Left ventricle myocardium superior (tissue), 1 donor: ENCODE results near the gene VAX1. TPM values are rescaled to one million over a fixed set of nuclear protein-coding genes. Genes with fewer than 3 reads are reported as not detected.
A peak's percentile ranks its signal among the peaks of the same experiment; 100 is the strongest.
"Not testable (repeated sequence)": the region's sequence is repeated elsewhere in the genome, so short reads cannot be mapped to it uniquely, and the experiment has no call there.

Source experiments
- ATAC-seq: fragments of 200-7000 bp; cut with Tn5 transposase; one replicate; pipeline ENCODE4 v1.9.1; 2020; ENCODE audit warnings: mild to moderate bottlenecking, moderate library complexity
- DNase-seq: peaks from one replicate; pipeline ENCODE4 v3.0.0-alpha.2; 2020
- intact Hi-C: fragments of 100-400 bp; cut with micrococcal nuclease; formaldehyde crosslinking; loops from one replicate; pipeline ENCODE4 v1.11.0; 2022
- long read RNA-seq: library from polyadenylated mRNA; unstranded; transcript quantifications from one replicate; pipeline ENCODE4 v2.0.0, GENCODE V29; 2021
- total RNA-seq: library from RNA; stranded (reverse); fragmentation: NEBNext Ultra II Directional; extraction: Animal tissue kit (Norgen Biotek cat#: 25700); gene quantifications from one replicate; pipeline ENCODE4 v1.2.1, GENCODE V29; 2021
- donor health status: DM: no; HTN: yes; CAD: no; lungs with severe emphysema.

Gene VAX1, protein sequence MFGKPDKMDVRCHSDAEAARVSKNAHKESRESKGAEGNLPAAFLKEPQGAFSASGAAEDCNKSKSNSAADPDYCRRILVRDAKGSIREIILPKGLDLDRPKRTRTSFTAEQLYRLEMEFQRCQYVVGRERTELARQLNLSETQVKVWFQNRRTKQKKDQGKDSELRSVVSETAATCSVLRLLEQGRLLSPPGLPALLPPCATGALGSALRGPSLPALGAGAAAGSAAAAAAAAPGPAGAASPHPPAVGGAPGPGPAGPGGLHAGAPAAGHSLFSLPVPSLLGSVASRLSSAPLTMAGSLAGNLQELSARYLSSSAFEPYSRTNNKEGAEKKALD
- not detected for total RNA-seq
- long read RNA-seq = 0 reads

DNA sequence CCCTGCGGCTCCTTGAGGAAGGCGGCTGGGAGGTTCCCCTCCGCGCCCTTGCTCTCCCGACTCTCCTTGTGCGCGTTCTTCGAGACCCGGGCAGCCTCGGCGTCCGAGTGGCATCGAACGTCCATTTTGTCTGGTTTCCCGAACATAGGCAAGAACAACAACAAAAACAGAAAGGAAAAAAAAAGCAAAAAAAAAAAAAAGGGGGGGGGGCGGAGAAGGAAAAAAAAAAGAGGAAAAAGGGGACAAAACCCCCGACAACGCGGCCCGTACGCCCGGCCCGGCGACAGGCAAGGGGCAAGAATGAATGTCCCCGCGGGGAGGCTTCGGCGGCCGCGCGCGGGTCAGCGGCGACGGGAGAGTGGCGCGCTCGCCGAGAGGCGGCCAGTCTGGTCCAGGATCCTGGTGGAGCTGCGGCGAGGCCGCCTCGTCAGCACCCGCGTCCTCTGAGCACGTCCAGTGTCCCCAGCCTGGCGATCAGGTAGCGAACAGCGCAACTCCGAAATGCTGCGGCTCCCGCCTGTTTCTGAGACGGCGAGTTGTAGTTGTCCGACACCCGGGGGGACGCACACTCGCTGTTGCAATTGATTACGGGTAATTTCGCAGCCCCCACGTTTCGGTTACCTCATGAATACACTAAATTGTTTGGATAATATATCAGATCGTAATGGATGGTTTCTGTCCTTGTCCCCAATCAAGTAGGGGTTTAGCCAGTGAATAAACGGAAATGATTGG is at the start of gene VAX1:
Gene VAX1, minus strand, starts transcription at position 360 of the 732 bp plus-strand sequence. Its CDS starts 214 bp downstream, at position 146.
- intact Hi-C loops = no loop called here
- ATAC-seq (no peak), DNase-seq (no peak)

DNA sequence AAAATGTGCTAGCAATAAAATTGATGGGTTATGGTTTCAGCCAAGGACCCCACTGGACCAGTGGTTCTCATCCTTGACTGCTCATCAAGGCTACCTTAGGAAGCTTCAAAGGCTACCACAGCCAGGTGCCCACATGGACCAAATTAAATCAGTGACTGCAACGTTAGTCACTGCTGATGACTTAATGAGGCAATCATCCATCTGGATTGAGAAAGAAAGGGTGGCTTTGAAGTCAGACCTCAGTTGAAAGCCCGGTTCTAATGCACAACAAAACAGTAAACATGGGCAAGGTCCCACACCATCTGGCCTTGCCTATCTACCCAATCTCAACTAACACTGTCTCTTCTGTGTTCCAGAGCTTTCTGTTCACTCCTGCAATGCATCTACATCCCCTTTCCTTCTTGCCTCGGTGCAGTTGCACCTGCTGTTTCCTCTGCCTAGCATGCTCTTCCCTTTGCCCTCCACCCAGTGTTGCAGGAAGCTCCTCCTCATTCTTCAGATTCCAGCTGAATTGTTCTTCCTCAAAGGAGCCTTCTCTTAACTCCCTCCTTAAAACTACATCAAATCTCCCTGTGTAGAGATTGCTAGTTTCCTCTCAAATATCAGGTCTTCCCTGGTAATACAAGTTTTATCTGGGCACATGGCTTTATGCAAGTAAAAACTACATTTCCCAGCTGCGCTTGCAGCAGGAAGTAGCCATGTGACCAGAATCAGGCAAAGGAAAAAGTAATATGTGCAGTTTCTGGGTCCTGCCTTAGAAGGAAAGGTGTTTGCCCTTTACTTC is 49.0 kb upstream of the VAX1 start:
- DNase-seq (no peak), ATAC-seq (no peak)
- intact Hi-C loops = no loop called here

DNA sequence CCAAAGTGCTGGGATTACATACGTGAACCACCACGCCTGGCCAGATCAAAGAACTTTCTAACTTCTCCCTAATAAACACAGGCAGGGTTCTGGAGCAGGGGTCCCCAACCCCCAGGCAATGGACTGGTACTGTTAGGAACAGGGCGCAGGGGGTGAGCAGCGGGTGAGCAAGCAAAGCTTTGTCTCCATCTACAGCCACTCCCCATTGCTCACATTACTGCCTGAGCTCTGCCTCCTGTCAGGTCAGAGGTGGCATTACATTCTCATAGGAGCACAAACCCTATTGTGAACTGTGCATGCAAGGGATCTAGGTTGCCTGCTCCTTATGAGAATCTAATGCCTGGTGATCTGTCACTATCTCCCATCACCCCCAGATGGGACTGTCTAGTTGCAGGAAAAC is 47.7 kb upstream of the VAX1 start:
- intact Hi-C loops, DNase-seq, ATAC-seq: not testable (repeated sequence)

DNA sequence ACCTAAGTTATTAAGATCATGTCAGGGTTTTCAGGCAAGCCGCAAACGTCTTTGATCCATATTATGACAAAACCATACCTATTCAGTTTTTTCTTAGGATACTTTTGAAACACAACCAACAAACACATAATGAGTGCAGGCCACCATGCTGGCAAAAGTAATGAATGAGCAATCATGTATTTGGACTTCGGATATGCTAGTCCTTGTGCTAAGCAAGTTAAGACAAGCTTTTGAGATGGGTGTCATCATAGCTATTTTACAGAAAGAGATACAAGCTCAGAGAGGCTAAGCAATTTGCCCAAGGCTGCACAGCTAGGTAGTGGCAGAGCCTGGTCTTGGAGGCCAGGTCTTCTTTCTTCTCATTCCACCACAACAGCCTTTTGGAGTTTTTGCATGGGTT is 46.8 kb upstream of the VAX1 start:
- no peak for DNase-seq
- no peak for ATAC-seq
- intact Hi-C loops = no loop called here

DNA sequence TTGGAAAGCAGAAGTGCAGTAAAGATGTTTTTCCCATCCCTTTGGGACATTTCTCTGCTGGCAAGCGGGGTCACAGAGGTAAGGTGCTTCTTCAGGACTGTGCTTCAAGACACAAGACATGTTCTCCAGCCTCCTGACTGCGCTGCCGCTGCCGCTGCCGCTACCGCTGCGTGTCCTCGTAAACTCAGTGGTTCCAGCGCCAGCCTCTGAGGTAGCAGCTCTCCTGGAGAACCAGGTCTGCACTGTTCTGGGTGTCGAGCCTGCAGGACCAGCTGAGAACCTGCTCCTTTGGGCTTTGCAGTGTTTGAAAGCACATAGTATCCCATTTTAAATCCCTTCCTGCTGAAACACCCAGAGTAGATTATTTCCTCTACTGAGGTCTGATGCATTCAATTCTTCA is 46.2 kb upstream of the VAX1 start:
- no peak for ATAC-seq
- DNase-seq = no peak
- intact Hi-C loops = no loop called here

DNA sequence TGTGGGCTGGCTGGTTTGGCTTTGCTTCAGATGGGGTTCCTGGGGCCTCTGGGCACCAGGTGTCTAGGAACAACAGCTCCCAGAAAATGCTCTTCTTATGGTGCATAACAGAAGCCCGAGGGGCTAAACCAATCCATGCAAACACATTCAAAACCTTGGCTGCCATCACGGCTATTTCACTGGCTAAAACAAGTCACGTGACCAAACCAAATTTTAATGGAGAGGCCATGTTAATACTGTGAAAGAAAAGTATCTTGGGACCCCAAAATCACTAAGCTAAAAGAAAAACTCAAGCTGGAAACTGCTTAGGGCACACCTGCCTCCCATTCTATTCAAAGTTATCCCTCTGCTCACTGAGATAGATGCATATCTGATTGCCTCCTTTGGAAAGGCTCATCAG is 40.1 kb upstream of the VAX1 start:
- no peak for DNase-seq
- intact Hi-C loops = loop anchor here (5.0 kb wide), 1 partner anchor 381 kb away; no protein-coding TSS in a partner anchor
- no peak for ATAC-seq

DNA sequence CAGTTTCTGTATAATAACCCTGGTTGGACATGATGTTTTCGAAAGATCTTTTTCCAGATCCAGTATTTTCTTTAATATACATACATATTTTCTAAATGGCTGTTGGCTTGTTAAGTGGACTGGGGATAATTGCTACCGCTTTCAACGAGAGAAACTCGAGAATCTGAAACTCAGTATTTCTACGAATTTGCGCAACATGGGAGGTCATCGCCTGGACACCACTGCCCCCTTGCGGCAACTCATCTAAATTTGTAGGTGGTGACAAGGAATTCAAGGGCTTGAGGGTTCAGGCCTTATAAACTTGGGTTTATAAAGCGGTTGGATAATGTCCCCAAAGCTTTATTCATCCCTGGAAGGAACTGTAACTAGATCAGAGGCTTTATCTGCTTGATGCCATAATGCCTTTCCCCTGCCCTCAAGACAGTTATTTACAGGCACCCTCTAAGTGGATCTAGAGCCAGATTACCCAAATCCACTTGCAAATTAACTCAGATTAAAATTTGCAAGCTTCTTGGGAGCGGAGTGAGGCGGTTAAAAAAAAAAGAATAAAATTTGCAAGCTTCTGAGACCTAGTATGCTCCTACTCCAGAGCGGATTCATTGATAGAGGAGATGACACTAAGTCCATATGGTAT is 37.9 kb upstream of the VAX1 start:
- intact Hi-C loops = loop anchor here (5.0 kb wide), 1 partner anchor 379 kb away; no protein-coding TSS in a partner anchor
- DNase-seq (peak; percentile 82), ATAC-seq (peak; percentile 81)

DNA sequence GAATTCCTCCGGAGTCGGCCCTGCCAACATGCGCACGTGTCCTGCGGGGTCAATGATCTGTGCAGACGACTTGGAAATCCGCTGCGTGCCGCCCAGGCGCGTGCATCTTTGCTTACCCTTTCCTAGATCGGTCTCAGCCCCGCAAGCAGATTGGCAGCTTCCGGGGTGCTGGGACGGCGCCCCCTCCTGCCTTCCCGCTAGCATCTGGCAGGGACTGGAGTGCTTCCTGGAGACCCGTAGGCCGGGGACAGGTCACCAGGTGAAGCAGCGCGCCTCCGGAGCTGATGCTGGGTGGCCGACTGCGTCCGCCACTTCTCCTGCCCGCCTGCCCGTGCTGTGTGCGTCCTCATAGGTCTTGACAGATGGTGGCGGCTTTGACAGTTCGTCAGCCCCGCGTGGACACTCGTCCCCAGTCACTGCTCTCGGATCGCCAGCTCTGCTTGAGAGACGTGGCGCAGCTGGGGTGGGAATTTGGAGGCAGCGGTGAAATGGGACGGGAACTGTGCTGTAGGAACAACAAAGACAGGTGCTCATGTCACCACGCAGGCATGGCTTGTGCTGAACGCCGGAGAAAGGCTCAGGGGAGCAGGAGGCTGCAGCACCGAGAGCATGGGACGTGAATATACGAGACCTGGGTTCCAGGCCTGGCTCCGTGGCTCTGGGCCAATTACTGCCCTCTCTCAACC is 37.3 kb upstream of the VAX1 start:
- peak; percentile 37 for DNase-seq
- intact Hi-C loops = loop anchor here (5.0 kb wide), 1 partner anchor 378 kb away; no protein-coding TSS in a partner anchor

DNA sequence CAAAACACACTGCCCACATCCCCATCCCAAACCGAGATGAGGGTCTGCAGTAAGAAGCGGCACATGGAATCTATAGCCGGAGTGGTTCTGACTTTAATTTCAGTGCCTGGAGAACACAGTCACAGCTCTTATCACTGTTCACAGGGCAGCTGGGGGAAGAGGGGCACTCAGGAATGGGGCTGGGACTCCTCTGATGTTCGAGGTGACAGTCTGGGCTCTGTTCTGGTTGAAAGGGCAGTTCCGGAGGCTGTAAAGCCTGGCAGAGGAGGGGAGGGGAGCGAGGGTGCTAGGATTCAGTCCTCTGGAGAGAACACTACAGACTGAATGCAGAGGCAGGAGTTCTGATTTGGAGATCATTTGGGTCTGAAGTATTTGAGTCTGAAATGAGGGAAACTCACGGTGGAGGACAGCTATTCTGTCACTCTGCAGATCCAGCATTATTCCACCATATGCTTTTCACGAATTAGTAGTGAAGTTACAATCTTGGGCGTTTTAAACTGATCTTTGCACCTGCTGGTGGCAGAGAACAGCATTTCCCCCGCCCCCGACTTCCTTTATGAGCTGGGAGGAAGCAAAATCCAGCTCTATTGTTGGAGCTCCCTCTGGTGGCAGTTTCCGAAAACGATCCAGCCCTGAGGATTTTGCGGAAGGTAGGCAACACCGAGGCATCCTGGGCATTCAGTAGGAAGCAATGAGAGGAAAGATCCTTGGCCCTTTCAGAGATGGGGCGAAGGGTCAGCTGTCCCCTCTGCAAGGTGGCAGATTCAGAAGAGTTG is 36.6 kb upstream of the VAX1 start:
- intact Hi-C loops = loop anchor here (5.0 kb wide), 1 partner anchor 377 kb away; no protein-coding TSS in a partner anchor
- peak; percentile 66 for DNase-seq
- ATAC-seq = peak; percentile 95

More for the DNA sequence above, 37.3 kb upstream of the VAX1 start:
- ATAC-seq = peak; percentile 47

DNA sequence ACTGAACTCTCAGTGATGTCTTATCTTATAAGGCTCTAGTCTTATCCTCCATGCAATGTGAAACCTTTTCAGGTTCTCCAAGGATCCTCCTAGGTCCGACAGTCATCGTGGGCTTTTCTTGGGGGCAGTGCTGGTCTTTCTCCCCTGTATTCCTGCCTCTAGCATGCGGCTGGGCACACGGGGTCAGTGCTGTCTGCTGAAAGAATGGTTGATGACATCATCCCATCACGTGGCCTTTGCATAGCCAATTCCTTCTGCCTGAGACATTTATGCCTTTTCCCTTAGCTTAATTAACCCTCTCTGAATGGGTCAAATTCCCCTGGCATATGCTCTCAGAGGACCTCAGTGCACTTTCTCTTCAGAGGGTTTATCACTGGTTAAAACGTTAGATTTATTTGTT is 32.2 kb upstream of the VAX1 start:
- ATAC-seq = no peak
- intact Hi-C loops = no loop called here
- no peak for DNase-seq

DNA sequence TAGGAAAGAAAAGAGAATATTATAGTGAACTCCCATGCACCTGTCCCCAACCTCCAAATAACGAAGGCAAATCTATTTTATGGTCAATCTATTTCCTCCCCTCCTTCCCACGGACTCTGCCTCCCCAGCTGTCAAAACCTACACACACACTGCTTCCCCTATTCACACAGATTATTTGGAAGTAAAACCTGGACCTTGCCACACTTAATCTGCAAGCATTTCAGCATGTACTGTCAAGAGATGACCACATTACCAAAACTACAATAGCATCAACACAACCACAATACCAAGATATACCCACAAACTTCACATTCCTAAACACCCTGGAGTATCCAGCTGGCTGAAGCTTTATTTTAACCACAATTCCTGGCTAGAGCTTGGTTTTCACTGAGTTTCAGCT is 31.4 kb upstream of the VAX1 start:
- no peak for ATAC-seq
- DNase-seq = no peak
- intact Hi-C loops = no loop called here

DNA sequence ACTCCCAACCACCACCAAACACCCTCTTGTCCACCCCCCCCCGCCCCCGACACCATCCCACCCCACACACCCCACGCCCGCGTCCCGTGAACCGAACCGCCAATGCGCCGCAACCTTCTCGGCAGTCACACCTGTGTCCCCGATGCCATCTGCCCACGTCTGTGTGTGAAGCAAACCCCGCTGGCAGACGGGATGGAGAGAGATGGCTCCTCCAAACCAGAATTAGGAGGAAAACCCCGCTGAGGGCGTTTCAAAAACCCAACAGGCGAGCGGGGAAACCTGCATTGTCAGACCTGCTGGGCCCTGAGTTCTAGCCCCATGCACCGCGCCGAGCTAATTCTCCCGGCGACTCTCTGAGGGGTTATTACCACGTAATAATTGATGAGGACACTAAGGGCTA is 30.7 kb upstream of the VAX1 start:
- intact Hi-C loops = no loop called here
- DNase-seq = no peak
- ATAC-seq = no peak

DNA sequence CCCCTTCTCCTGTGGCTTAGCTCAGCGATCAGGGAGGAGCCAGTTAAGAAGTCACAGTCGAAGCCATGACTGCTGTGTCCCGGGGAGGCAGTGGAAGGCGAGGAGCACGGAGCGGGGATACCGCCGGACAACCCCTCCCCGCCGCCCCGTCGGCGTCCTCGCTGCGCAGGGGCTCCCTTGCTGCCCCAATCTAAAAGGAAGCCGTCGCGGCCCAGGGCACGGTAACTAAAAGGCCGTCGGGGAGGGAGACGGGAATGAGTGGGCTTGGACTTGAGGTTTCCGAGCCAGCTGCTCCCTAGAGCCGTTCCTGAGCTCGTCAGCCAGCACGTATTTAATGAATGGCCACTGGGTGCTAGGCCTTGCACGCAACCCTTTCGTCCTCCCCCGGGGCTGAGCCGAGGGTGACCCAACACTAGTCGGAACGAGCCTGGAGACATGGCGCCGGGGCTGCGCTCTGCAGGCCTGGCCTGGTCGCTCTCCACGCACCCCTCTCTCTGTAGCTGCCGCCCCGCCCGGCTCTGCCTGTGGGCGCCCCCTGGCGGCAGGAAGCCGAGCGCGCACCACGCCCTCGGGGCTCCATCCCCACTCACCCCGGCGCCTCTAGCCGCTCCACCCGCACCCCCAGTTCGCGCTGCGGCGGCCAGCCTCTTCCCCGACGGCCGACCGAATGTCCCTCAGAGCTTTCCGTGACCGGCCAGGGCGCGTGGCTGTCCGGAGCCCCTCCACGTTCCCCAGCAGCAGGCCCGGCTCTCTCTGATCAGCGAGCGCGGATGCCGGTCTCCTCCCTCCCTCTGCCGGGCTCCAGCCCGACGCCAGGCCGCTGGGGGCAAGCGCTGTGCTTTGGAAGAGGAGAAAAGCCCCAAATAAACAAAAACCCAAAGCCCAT is 30.0 kb upstream of the VAX1 start:
- intact Hi-C loops = no loop called here
- ATAC-seq (peak; percentile 91), DNase-seq (peak; percentile 77)

DNA sequence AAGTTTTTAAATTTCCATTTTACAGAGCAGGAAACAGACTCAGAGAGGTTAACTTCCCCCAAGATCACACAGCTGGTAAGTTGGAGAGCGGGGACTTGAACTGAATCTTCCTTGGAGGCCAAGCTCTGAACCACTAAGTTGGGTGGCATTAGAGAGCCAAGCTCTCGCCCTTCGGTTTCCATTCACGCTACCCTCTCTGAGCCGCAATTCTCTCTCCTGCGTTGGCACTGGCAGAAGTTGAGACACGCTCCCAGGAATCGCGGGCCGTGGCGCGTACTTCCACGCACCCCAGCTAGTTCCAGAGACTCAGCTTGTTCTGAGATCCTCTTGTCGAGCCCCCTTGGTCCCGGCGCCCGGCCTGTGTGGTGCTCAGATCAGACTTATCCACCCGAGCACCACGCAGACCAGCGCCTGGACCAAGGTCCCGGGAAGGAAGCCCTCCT is 29.3 kb upstream of the VAX1 start:
- no peak for DNase-seq
- no peak for ATAC-seq
- intact Hi-C loops = no loop called here

DNA sequence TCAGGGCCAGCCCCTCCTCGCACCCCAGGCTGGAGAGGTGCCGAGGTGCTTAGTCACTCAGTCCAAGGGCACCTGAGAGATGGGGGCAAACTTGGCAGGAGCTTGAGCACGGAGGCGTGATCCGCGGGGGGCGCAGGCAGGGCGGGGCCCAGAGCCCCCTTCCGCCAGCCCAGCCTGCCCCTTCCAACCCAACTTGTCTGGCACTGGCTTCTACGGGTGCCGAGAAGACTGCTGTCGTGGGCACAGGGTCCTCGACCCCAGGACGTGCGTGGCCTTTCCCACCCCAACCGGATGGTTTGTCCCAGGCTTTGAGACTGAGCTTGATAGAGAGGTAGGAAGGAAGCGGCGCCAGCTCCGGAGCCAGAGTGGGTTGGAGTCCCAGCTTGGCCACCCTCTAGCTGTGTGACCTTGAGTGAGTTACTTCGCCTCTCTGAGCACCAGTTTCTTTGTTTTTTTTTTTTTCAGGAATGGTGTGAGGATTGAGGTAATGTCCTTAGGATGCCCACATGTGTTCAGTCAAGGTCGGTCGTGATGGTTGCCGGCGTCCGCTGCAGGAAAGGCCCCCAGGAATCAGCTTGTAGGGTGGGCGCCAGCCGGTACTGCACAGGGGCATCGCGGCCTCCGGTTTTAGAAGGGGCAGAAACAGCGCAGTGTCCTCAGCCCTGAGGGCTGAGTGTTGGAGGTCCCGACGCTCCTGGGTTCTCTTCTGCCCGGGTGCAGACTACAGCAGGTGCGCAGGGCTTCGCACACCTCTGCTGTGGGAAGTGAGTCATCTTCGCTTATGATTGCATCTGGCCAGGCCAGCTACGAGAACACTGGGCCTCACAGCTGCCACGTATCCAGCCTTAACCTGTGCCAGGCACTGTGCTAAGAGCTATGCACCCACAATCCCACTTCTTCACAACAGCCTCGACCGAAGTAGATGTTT is 28.6 kb upstream of the VAX1 start:
- intact Hi-C loops = no loop called here
- no peak for ATAC-seq
- no peak for DNase-seq
